Panc1 (cell line): ENCODE results near the gene TAF4B. TPM values are rescaled to one million over a fixed set of nuclear protein-coding genes. Genes with fewer than 3 reads are reported as not detected.

Experiments
- ATAC-seq: fragments of 200-7000 bp; cut with Tn5 transposase; 2 replicates; pipeline ENCODE4 v1.9.1; 2020; ENCODE audit warnings: mild to moderate bottlenecking, moderate library complexity
- BruUV-seq: library from RNA; stranded (reverse); fragments of 400-500 nt; replicated peaks from 2 replicates; lab custom pipeline; 2021; lab: Mats Ljungman, UMichigan
- CTCF ChIA-PET: fragments of 300-600 bp; sonication (Branson Sonifier 250); formaldehyde crosslinking; loops from one replicate; lab custom pipeline; 2022; ENCODE audit warnings: antibody characterized with exemption; lab: Charles Lee
- POLR2A ChIA-PET: fragments of 300-600 bp; sonication (Branson Sonifier 250); formaldehyde crosslinking; loops from one replicate; lab custom pipeline; 2022; ENCODE audit warnings: antibody characterized with exemption; lab: Charles Lee
- DNase-seq: peaks from one replicate; pipeline ENCODE4 v3.0.0-alpha.2; 2010; ENCODE audit warnings: low read depth, low spot score
- H3K27ac ChIP-seq: 2 replicates; pipeline ENCODE4 v1.5.1; 2011; ENCODE audit warnings: mild to moderate bottlenecking, low read length, inconsistent platforms
- H3K27me3 ChIP-seq: fragments of 200-500 bp; sonication (Bioruptor generic); 2 replicates; pipeline ENCODE4 v1.6.0; 2014; ENCODE audit warnings: low read length, inconsistent platforms; ENCODE audit not compliant: control insufficient read depth, insufficient read depth
- H3K36me3 ChIP-seq: fragments of 200-500 bp; sonication (Bioruptor generic); 2 replicates; pipeline ENCODE4 v1.5.1; 2014; ENCODE audit warnings: inconsistent platforms, mild to moderate bottlenecking, low read length, moderate library complexity; ENCODE audit not compliant: control insufficient read depth, insufficient read depth
- H3K4me1 ChIP-seq: 2 replicates; pipeline ENCODE4 v1.5.1; 2011; ENCODE audit warnings: inconsistent platforms, mild to moderate bottlenecking, low read length, moderate library complexity; ENCODE audit not compliant: control insufficient read depth, insufficient read depth
- H3K4me3 ChIP-seq, 2 experiments: 2 replicates each; pipeline ENCODE4 v1.5.1; 2011 to 2012; ENCODE audit warnings: low read depth in 2 of 2, low read length in 2 of 2, mild to moderate bottlenecking in 2 of 2, inconsistent platforms in 1 of 2, moderate library complexity in 1 of 2
- H3K9me3 ChIP-seq: fragments of 200-500 bp; sonication (Bioruptor generic); 2 replicates; pipeline ENCODE4 v1.5.1; 2014; ENCODE audit warnings: low read depth, mild to moderate bottlenecking, inconsistent platforms, low read length, moderate library complexity; ENCODE audit not compliant: control insufficient read depth, insufficient read depth
- POLR2AphosphoS5 ChIP-seq: IDR thresholded peaks from 2 replicates; pipeline ENCODE4 v1.6.1; 2012; ENCODE audit warnings: mild to moderate bottlenecking, low read depth, low read length, moderate library complexity
- SIN3A ChIP-seq: IDR thresholded peaks from 2 replicates; pipeline ENCODE4 v1.6.1; 2012; ENCODE audit warnings: low read depth, mild to moderate bottlenecking, low read length, moderate library complexity, borderline replicate concordance; ENCODE audit not compliant: insufficient read depth
- TCF7L2 ChIP-seq: IDR thresholded peaks from 2 replicates; pipeline ENCODE4 v1.6.1; 2011; ENCODE audit warnings: mild to moderate bottlenecking, low read depth, low read length, inconsistent platforms
- in situ Hi-C: cut with HindIII; loops from 2 replicates; pipeline ENCODE4 v1.10.0; 2016; ENCODE audit warnings: low sequenced_read_pairs, low pct_unique_long_range_greater_than_20kb
- intact Hi-C: fragments of 100-400 bp; cut with micrococcal nuclease; formaldehyde crosslinking; loops from one replicate; pipeline ENCODE4 v1.10.0; 2022; ENCODE audit not compliant: unreplicated experiment
- total RNA-seq: library from RNA; stranded (reverse); gene quantifications from one replicate; pipeline ENCODE4 v1.2.1, GENCODE V29; 2021; ENCODE audit not compliant: unreplicated experiment
- TF ChIP-seq, protein P1 (sequence below): fragments of 450-650 bp; IDR thresholded peaks from 2 replicates; pipeline ENCODE4 v1.5.1; 2017; ENCODE audit warnings: mild to moderate bottlenecking
- TF ChIP-seq, protein P2 (sequence below), 2 experiments: IDR thresholded peaks; 2 replicates each; pipeline ENCODE4 v1.6.1; 2011 to 2012; ENCODE audit warnings: low read depth in 2 of 2, control low read depth in 1 of 2, low read length in 1 of 2, mild to moderate bottlenecking in 1 of 2, moderate library complexity in 1 of 2; ENCODE audit not compliant: insufficient read depth in 1 of 2

The TAF4B gene
- total RNA-seq, 1 experiment from 2014 or later = 8.0 TPM

DNA sequence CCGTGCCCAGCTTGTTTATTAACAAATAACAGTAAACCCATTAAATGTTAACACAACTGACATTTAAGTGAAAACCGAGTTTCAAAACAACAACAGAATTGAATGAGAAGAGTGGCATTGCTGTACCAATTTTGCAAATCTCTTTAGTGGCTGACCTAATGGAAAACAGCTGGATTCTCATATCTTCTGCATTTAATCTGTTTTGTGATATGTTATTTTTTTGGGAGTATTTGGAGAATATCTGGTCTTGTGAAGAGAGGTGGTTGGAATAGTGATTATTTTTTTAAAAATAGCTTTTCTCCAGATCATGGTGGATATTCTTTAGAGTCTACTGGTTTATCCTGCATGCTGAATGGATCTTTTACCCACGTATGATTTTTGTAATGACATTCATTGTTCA lies 51.1 kb downstream of the TAF4B start:
- Histone ChIP-seq H3K4me3 (no peak overlapping the region), H3K4me1 (no peaks in the 10 kb centered on the region), H3K27me3 (no peaks in the 10 kb centered on the region), H3K36me3 (no peaks in the 10 kb centered on the region), H3K9me3 (no peaks in the 10 kb centered on the region), H3K27ac (no peak overlapping the region)
- intact Hi-C loops = no loop called here
- in situ Hi-C loops = no loop called here
- DNase-seq (no peak), ATAC-seq (no peak)
- CTCF ChIA-PET = no interaction called here
- POLR2A ChIA-PET = no interaction called here
- TF ChIP-seq TCF7L2 = no peak
- TF ChIP-seq POLR2AphosphoS5 = no peak
- TF ChIP-seq, protein P1, sequence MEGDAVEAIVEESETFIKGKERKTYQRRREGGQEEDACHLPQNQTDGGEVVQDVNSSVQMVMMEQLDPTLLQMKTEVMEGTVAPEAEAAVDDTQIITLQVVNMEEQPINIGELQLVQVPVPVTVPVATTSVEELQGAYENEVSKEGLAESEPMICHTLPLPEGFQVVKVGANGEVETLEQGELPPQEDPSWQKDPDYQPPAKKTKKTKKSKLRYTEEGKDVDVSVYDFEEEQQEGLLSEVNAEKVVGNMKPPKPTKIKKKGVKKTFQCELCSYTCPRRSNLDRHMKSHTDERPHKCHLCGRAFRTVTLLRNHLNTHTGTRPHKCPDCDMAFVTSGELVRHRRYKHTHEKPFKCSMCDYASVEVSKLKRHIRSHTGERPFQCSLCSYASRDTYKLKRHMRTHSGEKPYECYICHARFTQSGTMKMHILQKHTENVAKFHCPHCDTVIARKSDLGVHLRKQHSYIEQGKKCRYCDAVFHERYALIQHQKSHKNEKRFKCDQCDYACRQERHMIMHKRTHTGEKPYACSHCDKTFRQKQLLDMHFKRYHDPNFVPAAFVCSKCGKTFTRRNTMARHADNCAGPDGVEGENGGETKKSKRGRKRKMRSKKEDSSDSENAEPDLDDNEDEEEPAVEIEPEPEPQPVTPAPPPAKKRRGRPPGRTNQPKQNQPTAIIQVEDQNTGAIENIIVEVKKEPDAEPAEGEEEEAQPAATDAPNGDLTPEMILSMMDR = no peak
- TF ChIP-seq SIN3A = no peak
- TF ChIP-seq, protein P2, sequence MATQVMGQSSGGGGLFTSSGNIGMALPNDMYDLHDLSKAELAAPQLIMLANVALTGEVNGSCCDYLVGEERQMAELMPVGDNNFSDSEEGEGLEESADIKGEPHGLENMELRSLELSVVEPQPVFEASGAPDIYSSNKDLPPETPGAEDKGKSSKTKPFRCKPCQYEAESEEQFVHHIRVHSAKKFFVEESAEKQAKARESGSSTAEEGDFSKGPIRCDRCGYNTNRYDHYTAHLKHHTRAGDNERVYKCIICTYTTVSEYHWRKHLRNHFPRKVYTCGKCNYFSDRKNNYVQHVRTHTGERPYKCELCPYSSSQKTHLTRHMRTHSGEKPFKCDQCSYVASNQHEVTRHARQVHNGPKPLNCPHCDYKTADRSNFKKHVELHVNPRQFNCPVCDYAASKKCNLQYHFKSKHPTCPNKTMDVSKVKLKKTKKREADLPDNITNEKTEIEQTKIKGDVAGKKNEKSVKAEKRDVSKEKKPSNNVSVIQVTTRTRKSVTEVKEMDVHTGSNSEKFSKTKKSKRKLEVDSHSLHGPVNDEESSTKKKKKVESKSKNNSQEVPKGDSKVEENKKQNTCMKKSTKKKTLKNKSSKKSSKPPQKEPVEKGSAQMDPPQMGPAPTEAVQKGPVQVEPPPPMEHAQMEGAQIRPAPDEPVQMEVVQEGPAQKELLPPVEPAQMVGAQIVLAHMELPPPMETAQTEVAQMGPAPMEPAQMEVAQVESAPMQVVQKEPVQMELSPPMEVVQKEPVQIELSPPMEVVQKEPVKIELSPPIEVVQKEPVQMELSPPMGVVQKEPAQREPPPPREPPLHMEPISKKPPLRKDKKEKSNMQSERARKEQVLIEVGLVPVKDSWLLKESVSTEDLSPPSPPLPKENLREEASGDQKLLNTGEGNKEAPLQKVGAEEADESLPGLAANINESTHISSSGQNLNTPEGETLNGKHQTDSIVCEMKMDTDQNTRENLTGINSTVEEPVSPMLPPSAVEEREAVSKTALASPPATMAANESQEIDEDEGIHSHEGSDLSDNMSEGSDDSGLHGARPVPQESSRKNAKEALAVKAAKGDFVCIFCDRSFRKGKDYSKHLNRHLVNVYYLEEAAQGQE (IDR thresholded peaks at IDR 0.05; ENCODE audit: insufficient read depth in 1 of 2, low read depth in 2 of 2, low read length in 1 of 2) = no peak
- BruUV-seq = no TSS peak

DNA sequence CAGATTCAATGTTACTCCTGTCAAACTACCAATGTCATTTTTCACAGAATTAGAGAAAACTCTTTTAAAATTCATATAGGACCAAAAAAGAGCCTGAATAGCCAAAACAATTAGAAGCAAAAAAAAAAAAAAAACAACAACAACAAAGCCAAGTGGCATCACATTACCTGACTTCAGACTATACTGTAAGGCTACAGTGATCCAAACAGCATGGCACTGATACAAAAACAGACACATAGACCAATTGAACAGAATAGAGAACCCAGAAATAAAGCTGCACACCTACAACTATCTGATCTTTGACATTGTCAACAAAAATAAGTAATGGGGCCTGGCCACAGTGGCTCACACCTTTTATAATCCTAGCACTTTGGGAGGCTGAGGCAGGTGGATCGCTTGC lies 53.2 kb downstream of the TAF4B start:
- ChIA-PET POLR2A (no interaction called here), CTCF (interaction anchor here (0.7 kb wide), 1 partner anchor 103 kb away, joined by 3 read pairs; no protein-coding TSS in a partner anchor)
- DNase-seq (no peak), ATAC-seq (no peak)
- no peak overlapping the region for H3K4me3 ChIP-seq
- H3K4me1 ChIP-seq = no peaks in the 10 kb centered on the region
- H3K27me3 ChIP-seq = no peaks in the 10 kb centered on the region
- H3K9me3 ChIP-seq = no peaks in the 10 kb centered on the region
- no peak for TF ChIP-seq SIN3A
- TF ChIP-seq TCF7L2 = no peak
- TF ChIP-seq, protein P2 (IDR thresholded peaks at IDR 0.05; ENCODE audit: insufficient read depth in 1 of 2, low read depth in 2 of 2, low read length in 1 of 2) = no peak
- TF ChIP-seq POLR2AphosphoS5 = no peak
- in situ Hi-C loops (no loop called here), intact Hi-C loops (no loop called here)
- H3K27ac ChIP-seq = no peak overlapping the region
- no TSS peak for BruUV-seq
- no peaks in the 10 kb centered on the region for H3K36me3 ChIP-seq
